Neural cell (in vitro differentiated cells): Measurements from ENCODE around the gene FBXW2. TPM values are rescaled to one million over a fixed set of nuclear protein-coding genes. Genes with fewer than 3 reads are reported as not detected.

Experiments
- H2AFZ ChIP-seq: fragments of 200-600, 300-800 bp; sonication (generic), shearing (Covaris generic); 2 replicates; pipeline ENCODE4 v1.6.0; 2014; ENCODE audit warnings: low read depth, mild to moderate bottlenecking, antibody characterized with exemption, low read length, moderate library complexity
- H3F3A ChIP-seq: fragments of 200-600 bp; shearing (Covaris generic); 2 replicates; pipeline ENCODE4 v1.6.1; 2016; ENCODE audit warnings: mild to moderate bottlenecking, moderate library complexity, mixed read lengths, antibody characterized with exemption, low read length; ENCODE audit not compliant: insufficient read depth, poor library complexity, severe bottlenecking
- H3K27ac ChIP-seq: fragments of 200-600, 300-800 bp; sonication (generic), shearing (Covaris generic); 2 replicates; pipeline ENCODE4 v1.5.1; 2014; ENCODE audit warnings: mild to moderate bottlenecking, low read length, moderate library complexity
- H3K27me3 ChIP-seq: fragments of 300-800, 200-600 bp; sonication (generic), shearing (Covaris generic); 2 replicates; pipeline ENCODE4 v1.6.0; 2014; ENCODE audit warnings: mild to moderate bottlenecking, low read depth, low read length, moderate library complexity; ENCODE audit not compliant: insufficient read depth
- H3K36me3 ChIP-seq: fragments of 300-800, 200-600 bp; sonication (generic), shearing (Covaris generic); 2 replicates; pipeline ENCODE4 v1.5.1; 2014; ENCODE audit warnings: mild to moderate bottlenecking, antibody characterized with exemption, low read length, moderate library complexity; ENCODE audit not compliant: insufficient read depth
- H3K4me2 ChIP-seq: fragments of 300-800, 200-600 bp; sonication (generic), shearing (Covaris generic); 2 replicates; pipeline ENCODE4 v1.6.0; 2014; ENCODE audit warnings: mild to moderate bottlenecking, low read length
- H3K4me3 ChIP-seq: fragments of 300-800, 200-600 bp; sonication (generic), shearing (Covaris generic); 2 replicates; pipeline ENCODE4 v1.5.1; 2014; ENCODE audit warnings: mild to moderate bottlenecking, low read length, moderate library complexity
- H3K79me2 ChIP-seq: fragments of 200-600 bp; shearing (Covaris generic); replicated peaks from 2 replicates; pipeline ENCODE4 v1.6.0; 2014; ENCODE audit warnings: mild to moderate bottlenecking, low read length, moderate library complexity; ENCODE audit not compliant: insufficient read depth
- H3K9ac ChIP-seq: fragments of 300-800, 200-600 bp; sonication (generic), shearing (Covaris generic); 2 replicates; pipeline ENCODE4 v1.6.1; 2016; ENCODE audit warnings: mild to moderate bottlenecking, low read length, mixed read lengths
- H3K9me2 ChIP-seq: fragments of 200-600 bp; shearing (Covaris generic); 2 replicates; pipeline ENCODE4 v1.6.1; 2016; ENCODE audit warnings: mild to moderate bottlenecking, low read length, mixed read lengths; ENCODE audit not compliant: insufficient read depth
- H3K9me3 ChIP-seq: fragments of 200-600, 300-800 bp; sonication (generic), shearing (Covaris generic); 2 replicates; pipeline ENCODE4 v1.6.1; 2016; ENCODE audit warnings: mild to moderate bottlenecking, mixed run types, low read length, moderate library complexity, mixed read lengths
- H4K20me1 ChIP-seq: fragments of 200-600 bp; shearing (Covaris generic); 2 replicates; pipeline ENCODE4 v1.6.1; 2016; ENCODE audit warnings: mild to moderate bottlenecking, mixed run types; ENCODE audit not compliant: insufficient read depth
- CTCF ChIP-seq: fragments of 450-650 bp; IDR thresholded peaks from 2 replicates; pipeline ENCODE4 v1.5.1; 2014; ENCODE audit warnings: antibody characterized with exemption, mild to moderate bottlenecking, moderate library complexity; ENCODE audit not compliant: poor library complexity, severe bottlenecking
- EP300 ChIP-seq: fragments of 450-650 bp; conservative IDR thresholded peaks from 2 replicates; pipeline ENCODE4 v1.6.1; 2014; ENCODE audit warnings: antibody characterized with exemption, mild to moderate bottlenecking, moderate library complexity; ENCODE audit not compliant: poor library complexity, severe bottlenecking
- EZH2 ChIP-seq: fragments of 200-600, 300-800 bp; shearing (Covaris generic), sonication (generic); IDR thresholded peaks from 2 replicates; pipeline ENCODE4 v1.6.1; 2014; ENCODE audit warnings: antibody characterized with exemption, low read length, borderline replicate concordance, mild to moderate bottlenecking; ENCODE audit not compliant: insufficient read depth, poor library complexity, severe bottlenecking
- MXI1 ChIP-seq: fragments of 450-650 bp; conservative IDR thresholded peaks from 2 replicates; pipeline ENCODE4 v1.6.1; 2014; ENCODE audit warnings: antibody characterized with exemption, mild to moderate bottlenecking; ENCODE audit not compliant: poor library complexity, severe bottlenecking
- POLR2AphosphoS5 ChIP-seq: IDR thresholded peaks from 2 replicates; pipeline ENCODE4 v1.6.1; 2012
- RAD21 ChIP-seq: fragments of 450-650 bp; conservative IDR thresholded peaks from 2 replicates; pipeline ENCODE4 v1.6.1; 2014; ENCODE audit warnings: antibody characterized with exemption, mild to moderate bottlenecking, moderate library complexity
- REST ChIP-seq: IDR thresholded peaks from 2 replicates; pipeline ENCODE4 v1.6.1; 2012; ENCODE audit warnings: borderline replicate concordance
- SMC3 ChIP-seq: fragments of 450-650 bp; conservative IDR thresholded peaks from 2 replicates; pipeline ENCODE4 v1.6.1; 2014; ENCODE audit warnings: antibody characterized with exemption, mild to moderate bottlenecking, moderate library complexity; ENCODE audit not compliant: poor library complexity
- TAF1 ChIP-seq: IDR thresholded peaks from 2 replicates; pipeline ENCODE4 v1.6.1; 2012; ENCODE audit warnings: low read depth
- polyA plus RNA-seq: library from polyadenylated mRNA; depleted of rRNA; stranded (reverse); fragments of >200 nt; gene quantifications from 2 replicates; pipeline ENCODE4 v1.2.3, GENCODE V29; 2014

FBXW2 gene
- polyA plus RNA-seq, 1 donor from 2014 or later: 49.5 TPM

DNA sequence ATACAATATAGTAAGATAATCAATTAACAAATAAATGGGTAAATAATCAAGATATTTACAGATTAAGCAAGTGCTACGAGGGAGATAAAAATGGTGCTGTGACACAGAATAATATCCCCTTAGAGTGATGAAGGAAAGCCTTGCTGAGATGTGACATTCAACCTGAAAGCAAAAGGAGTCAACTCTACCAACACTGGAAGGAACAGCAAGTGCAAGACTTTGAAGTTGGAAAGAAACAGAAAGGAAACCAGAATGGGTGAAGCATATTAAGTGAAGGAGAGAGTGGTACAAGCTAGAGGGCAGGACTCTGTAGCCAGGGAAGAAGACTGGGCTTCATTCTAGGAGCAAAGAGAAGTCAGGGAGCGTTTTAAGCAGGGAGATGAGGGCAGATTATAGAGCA is 66.7 kb downstream of the FBXW2 start:
- Histone ChIP-seq H3K27me3 (no peaks in the 10 kb centered on the region), H3F3A (no peaks in the 10 kb centered on the region), H3K79me2 (no peaks in the 10 kb centered on the region), H3K9me2 (no peaks in the 10 kb centered on the region), H2AFZ (no peak overlapping the region), H3K36me3 (no peaks in the 10 kb centered on the region), H3K4me2 (no peak overlapping the region), H4K20me1 (no peaks in the 10 kb centered on the region), H3K4me3 (no peak overlapping the region), H3K9me3 (no peaks in the 10 kb centered on the region), H3K9ac (no peak overlapping the region), H3K27ac (no peak overlapping the region)
- TF ChIP-seq TAF1 (no peak), MXI1 (no peak), RAD21 (no peak), POLR2AphosphoS5 (no peak), EZH2 (no peak), SMC3 (no peak), EP300 (no peak), REST (no peak), CTCF (no peak)

DNA sequence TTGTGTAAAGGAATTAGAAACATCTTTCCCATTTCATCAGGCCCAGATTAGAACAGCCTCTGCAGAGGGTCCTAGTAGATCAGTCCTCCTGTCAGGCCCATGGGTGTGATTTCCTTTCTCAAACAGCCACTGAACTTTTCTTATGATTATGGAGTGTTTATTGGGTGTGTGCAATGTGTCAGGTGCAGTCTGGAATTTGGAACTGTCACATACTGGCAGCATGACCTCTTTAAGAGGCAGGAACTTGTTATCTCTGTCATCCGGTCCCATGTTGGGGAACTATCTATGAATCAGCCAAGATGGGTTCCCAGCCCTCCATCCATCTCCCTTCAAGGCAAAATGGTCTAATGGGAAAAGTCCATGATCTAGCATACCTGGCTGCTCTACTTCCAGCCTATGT is 67.3 kb downstream of the FBXW2 start:
- Histone ChIP-seq H3K9me3 (no peaks in the 10 kb centered on the region), H3K9ac (no peak overlapping the region), H3K27me3 (no peaks in the 10 kb centered on the region), H3K9me2 (no peaks in the 10 kb centered on the region), H3K4me3 (no peak overlapping the region), H2AFZ (no peak overlapping the region), H3K4me2 (no peak overlapping the region), H3F3A (no peaks in the 10 kb centered on the region), H3K36me3 (no peaks in the 10 kb centered on the region), H3K79me2 (no peaks in the 10 kb centered on the region), H4K20me1 (no peaks in the 10 kb centered on the region), H3K27ac (no peak overlapping the region)
- no peak for TF ChIP-seq POLR2AphosphoS5
- TF ChIP-seq EP300: no peak
- TF ChIP-seq SMC3: no peak
- TF ChIP-seq CTCF: no peak
- no peak for TF ChIP-seq RAD21
- no peak for TF ChIP-seq EZH2
- TF ChIP-seq REST: no peak
- no peak for TF ChIP-seq TAF1
- no peak for TF ChIP-seq MXI1
